IMR-90 (cell line): ENCODE measurements around the gene KHDRBS1. TPM values are rescaled to one million over a fixed set of nuclear protein-coding genes. Genes with fewer than 3 reads are reported as not detected.

ENCODE experiments used
- ATAC-seq: fragments of 200-7000 bp; cut with Tn5 transposase; 2 replicates; pipeline ENCODE4 v1.9.1; 2020; ENCODE audit warnings: low read depth, mild to moderate bottlenecking, moderate library complexity
- BruUV-seq: library from RNA; stranded (reverse); fragments of 400-500 nt; replicated peaks from 2 replicates; lab custom pipeline; 2021; lab: Mats Ljungman, UMichigan
- CTCF ChIA-PET: fragments of 300-600 bp; formaldehyde crosslinking; extraction: SDS; loops from one replicate; lab custom pipeline; 2021; ENCODE audit warnings: antibody characterized with exemption; lab: Yijun Ruan, JAX
- POLR2A ChIA-PET: fragments of 300-600 bp; sonication (Branson Sonifier 250); formaldehyde crosslinking; loops from one replicate; lab custom pipeline; 2022; ENCODE audit warnings: antibody characterized with exemption; ENCODE audit not compliant: unreplicated experiment; lab: Charles Lee
- DNase-seq: peaks from one replicate; pipeline ENCODE4 v3.0.0; 2013
- H2AFZ ChIP-seq: replicated peaks from 2 replicates; pipeline ENCODE3; 2013; ENCODE audit warnings: low read length, mild to moderate bottlenecking; ENCODE audit not compliant: poor library complexity
- H2AK5ac ChIP-seq: 2 replicates; pipeline ENCODE4 v1.6.1; 2013; ENCODE audit warnings: low read depth, low read length, inconsistent platforms
- H2AK9ac ChIP-seq: replicated peaks from 2 replicates; pipeline ENCODE3; 2013; ENCODE audit warnings: mild to moderate bottlenecking, low read depth, low read length, moderate library complexity; ENCODE audit not compliant: poor library complexity
- H2BK120ac ChIP-seq: 2 replicates; pipeline ENCODE4 v1.6.1; 2013; ENCODE audit warnings: low read depth, low read length, inconsistent platforms
- H2BK15ac ChIP-seq: 3 replicates; pipeline ENCODE4 v1.6.1; 2013; ENCODE audit warnings: low read depth, low read length, inconsistent platforms
- H2BK20ac ChIP-seq: 2 replicates; pipeline ENCODE4 v1.6.1; 2013; ENCODE audit warnings: low read depth, mild to moderate bottlenecking, inconsistent platforms, low read length, moderate library complexity
- H2BK5ac ChIP-seq: 2 replicates; pipeline ENCODE4 v1.6.1; 2013; ENCODE audit warnings: mild to moderate bottlenecking, low read depth, low read length, inconsistent platforms; ENCODE audit not compliant: poor library complexity, severe bottlenecking
- H3K14ac ChIP-seq: replicated peaks from 2 replicates; pipeline ENCODE4 v1.6.1; 2013; ENCODE audit warnings: low read depth, low read length, inconsistent platforms
- H3K18ac ChIP-seq: 2 replicates; pipeline ENCODE4 v1.6.1; 2013; ENCODE audit warnings: low read depth, low read length, control low read depth
- H3K23ac ChIP-seq: 2 replicates; pipeline ENCODE4 v1.6.1; 2013; ENCODE audit warnings: low read depth, low read length, inconsistent platforms
- H3K27ac ChIP-seq: 2 replicates; pipeline ENCODE4 v1.5.1; 2013; ENCODE audit warnings: mild to moderate bottlenecking, control low read depth, low read length; ENCODE audit not compliant: insufficient read depth
- H3K27me3 ChIP-seq: 2 replicates; pipeline ENCODE4 v1.6.1; 2013; ENCODE audit warnings: low read length; ENCODE audit not compliant: control insufficient read depth, insufficient read depth
- H3K36me3 ChIP-seq: 2 replicates; pipeline ENCODE4 v1.6.1; 2013; ENCODE audit warnings: low read length, mixed read lengths; ENCODE audit not compliant: control insufficient read depth, insufficient read depth
- H3K4ac ChIP-seq: 2 replicates; pipeline ENCODE4 v1.6.1; 2013; ENCODE audit warnings: low read depth, low read length, inconsistent platforms
- H3K4me1 ChIP-seq: 2 replicates; pipeline ENCODE4 v1.6.1; 2013; ENCODE audit warnings: low read length, mixed read lengths; ENCODE audit not compliant: control insufficient read depth, insufficient read depth
- H3K4me2 ChIP-seq: 2 replicates; pipeline ENCODE4 v1.6.1; 2013; ENCODE audit warnings: low read depth, mild to moderate bottlenecking, control low read depth, low read length, moderate library complexity
- H3K4me3 ChIP-seq: 2 replicates; pipeline ENCODE4 v1.5.1; 2013; ENCODE audit warnings: low read depth, mild to moderate bottlenecking, control low read depth, low read length, moderate library complexity; ENCODE audit not compliant: insufficient read depth
- H3K56ac ChIP-seq: 2 replicates; pipeline ENCODE4 v1.6.1; 2013; ENCODE audit warnings: low read length, inconsistent platforms; ENCODE audit not compliant: insufficient read depth; ENCODE audit errors: extremely low read depth
- H3K79me1 ChIP-seq, 2 experiments: 2 replicates each; pipeline ENCODE4 v1.6.1; 2013; ENCODE audit warnings: low read length in 2 of 2, inconsistent platforms in 1 of 2, low read depth in 1 of 2
- H3K9ac ChIP-seq: 2 replicates; pipeline ENCODE4 v1.6.1; 2013; ENCODE audit warnings: low read depth, low read length, control low read depth
- H3K9me1 ChIP-seq: 2 replicates; pipeline ENCODE4 v1.6.1; 2013; ENCODE audit warnings: low read length, inconsistent platforms; ENCODE audit not compliant: insufficient read depth
- H3K9me3 ChIP-seq: 2 replicates; pipeline ENCODE4 v1.6.1; 2013; ENCODE audit warnings: low read length; ENCODE audit not compliant: control insufficient read depth, insufficient read depth
- H4K20me1 ChIP-seq: 2 replicates; pipeline ENCODE4 v1.6.1; 2013; ENCODE audit warnings: low read length, inconsistent platforms; ENCODE audit not compliant: insufficient read depth
- H4K5ac ChIP-seq: 2 replicates; pipeline ENCODE4 v1.6.1; 2013; ENCODE audit warnings: mild to moderate bottlenecking, low read depth, low read length, control low read depth
- H4K8ac ChIP-seq, 2 experiments: 2 replicates each; pipeline ENCODE4 v1.6.1; 2013; ENCODE audit warnings: low read depth in 2 of 2, low read length in 2 of 2, control low read depth in 1 of 2, inconsistent platforms in 1 of 2
- H4K91ac ChIP-seq: 2 replicates; pipeline ENCODE4 v1.6.1; 2013; ENCODE audit warnings: low read depth, low read length, inconsistent platforms; ENCODE audit not compliant: insufficient read depth
- BHLHE40 ChIP-seq: fragments of 150-350 bp; IDR thresholded peaks from 2 replicates; pipeline ENCODE4 v1.6.1; 2016; ENCODE audit warnings: mild to moderate bottlenecking, low read depth, low read length
- CEBPB ChIP-seq: IDR thresholded peaks from 2 replicates; pipeline ENCODE4 v1.6.1; 2012; ENCODE audit warnings: low read depth, low read length, improper control_type of control experiment
- CHD1 ChIP-seq: IDR thresholded peaks from 2 replicates; pipeline ENCODE4 v1.6.1; 2012; ENCODE audit warnings: low read depth, low read length, improper control_type of control experiment
- MAFK ChIP-seq: IDR thresholded peaks from 2 replicates; pipeline ENCODE4 v1.6.1; 2012; ENCODE audit warnings: low read depth, low read length, improper control_type of control experiment
- MAZ ChIP-seq: IDR thresholded peaks from 2 replicates; pipeline ENCODE4 v1.6.1; 2012; ENCODE audit warnings: low read depth, mild to moderate bottlenecking, low read length, improper control_type of control experiment, moderate library complexity, borderline replicate concordance
- MXI1 ChIP-seq: IDR thresholded peaks from 2 replicates; pipeline ENCODE4 v1.6.1; 2012; ENCODE audit warnings: low read depth, mild to moderate bottlenecking, low read length, moderate library complexity, borderline replicate concordance
- NFE2L2 ChIP-seq: fragments of 150-350 bp; IDR thresholded peaks from 2 replicates; pipeline ENCODE4 v1.6.1; 2016; ENCODE audit warnings: low read depth, mild to moderate bottlenecking, low read length
- RAD21 ChIP-seq: IDR thresholded peaks from 2 replicates; pipeline ENCODE4 v1.6.1; 2012; ENCODE audit warnings: low read length, improper control_type of control experiment
- RCOR1 ChIP-seq: IDR thresholded peaks from 2 replicates; pipeline ENCODE4 v1.6.1; 2012; ENCODE audit warnings: mild to moderate bottlenecking, low read length, improper control_type of control experiment; ENCODE audit not compliant: insufficient replicate concordance
- RFX5 ChIP-seq: IDR thresholded peaks from 2 replicates; pipeline ENCODE4 v1.8.0; 2012; ENCODE audit warnings: low read depth, mild to moderate bottlenecking, low read length, moderate library complexity
- SMC3 ChIP-seq: fragments of 150-350 bp; IDR thresholded peaks from 2 replicates; pipeline ENCODE4 v1.6.1; 2016; ENCODE audit warnings: low read depth, mild to moderate bottlenecking, antibody characterized with exemption, low read length, moderate library complexity
- dilution Hi-C: fragments of 300-500 bp; cut with HindIII; formaldehyde crosslinking; loops from one replicate; pipeline ENCODE4 v1.14.3; 2018; ENCODE audit warnings: low sequenced_read_pairs; ENCODE audit not compliant: unreplicated experiment
- in situ Hi-C: fragments of 300-500 bp; cut with MboI; formaldehyde crosslinking; loops from 3 replicates; pipeline ENCODE4 v1.14.3; 2019; ENCODE audit warnings: low sequenced_read_pairs, inconsistent platforms, mixed read lengths
- intact Hi-C: fragments of 100-400 bp; cut with micrococcal nuclease; formaldehyde crosslinking; loops from 2 replicates; pipeline ENCODE4 v1.10.0; 2022
- polyA plus RNA-seq, 3 experiments: library from polyadenylated mRNA; depleted of rRNA; stranded (reverse); fragments of >200 nt; gene quantifications; 2 replicates each; pipeline ENCODE4 v1.2.3, GENCODE V29; 2012; ENCODE audit warnings: low replicate concordance in 1 of 3
- total RNA-seq: library from RNA; depleted of rRNA; stranded (reverse); fragments of >200 nt; gene quantifications from 2 replicates; pipeline ENCODE4 v1.2.3, GENCODE V29; 2012
- TF ChIP-seq, protein P1 (sequence below): fragments of 150-350 bp; IDR thresholded peaks from 2 replicates; pipeline ENCODE4 v1.6.1; 2016; ENCODE audit warnings: low read depth, mild to moderate bottlenecking, low read length, moderate library complexity, borderline replicate concordance
- TF ChIP-seq, protein P2 (sequence below): fragments of 150-350 bp; IDR thresholded peaks from 2 replicates; pipeline ENCODE4 v1.6.1; 2017; ENCODE audit warnings: mild to moderate bottlenecking, antibody characterized with exemption, low read length, low read depth

KHDRBS1 gene
- total and polyA plus RNA-seq, 2 of the 4 experiments (the other 2 are of a cell fraction), result 33.7 to 67.6 TPM

DNA sequence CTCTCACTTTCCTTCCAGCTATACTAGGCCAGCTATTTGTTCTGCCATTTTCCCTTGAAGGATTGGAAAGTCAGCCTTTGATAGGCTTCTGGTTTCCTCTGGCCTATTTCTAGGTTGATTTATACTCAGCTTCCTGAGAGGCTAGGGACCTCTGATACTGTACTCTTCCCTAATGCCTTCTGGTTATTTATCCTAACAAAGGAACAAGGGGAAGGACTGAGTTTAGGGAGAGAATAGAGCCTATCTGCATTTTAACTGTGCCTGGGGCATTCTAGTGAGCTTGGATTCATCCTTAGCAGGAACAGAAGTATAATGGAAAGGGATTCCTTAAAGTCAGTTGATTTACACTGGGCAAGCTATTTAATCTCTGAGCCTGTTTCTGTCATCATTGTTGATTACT, 47.2 kb downstream of the KHDRBS1 start:
- ChIA-PET POLR2A (interaction anchor here (0.5 kb wide), 1 partner anchor 150 kb away, joined by 5 read pairs; no protein-coding TSS in a partner anchor), CTCF (interaction anchor here (1.0 kb wide), 1 partner anchor 97 kb away, joined by 3 read pairs; no protein-coding TSS in a partner anchor)
- Histone ChIP-seq H3K14ac (peak overlapping the region; percentile 34; the same call in 1 of the 2 replicates), H3K4me1 (peaks cover 14% of the 10 kb centered on the region), H3K27ac (no peak overlapping the region), H2AK9ac (no peak overlapping the region), H2BK120ac (no peak overlapping the region), H3K56ac (no peak overlapping the region), H3K9ac (no peak overlapping the region), H3K23ac (no peak overlapping the region), H2AK5ac (no peak overlapping the region), H3K9me3 (no peaks in the 10 kb centered on the region), H4K8ac (no peak overlapping the region), H3K27me3 (no peaks in the 10 kb centered on the region), H3K9me1 (peaks cover 14% of the 10 kb centered on the region), H3K18ac (no peak overlapping the region), H3K36me3 (peaks cover 48% of the 10 kb centered on the region), H4K91ac (no peak overlapping the region), H2BK5ac (no peak overlapping the region), H3K79me1 (peaks cover 17 to 64% of the 10 kb centered on the region in 2 experiments), H2AFZ (no peak overlapping the region), H3K4me2 (no peak overlapping the region), H4K20me1 (peaks cover 32% of the 10 kb centered on the region), H4K5ac (no peak overlapping the region), H3K4me3 (no peak overlapping the region), H3K4ac (no peak overlapping the region), H2BK15ac (no peak overlapping the region), H2BK20ac (no peak overlapping the region)
- no TSS peak for BruUV-seq
- TF ChIP-seq NFE2L2, result no peak
- TF ChIP-seq RAD21, result no peak
- TF ChIP-seq, protein P1, sequence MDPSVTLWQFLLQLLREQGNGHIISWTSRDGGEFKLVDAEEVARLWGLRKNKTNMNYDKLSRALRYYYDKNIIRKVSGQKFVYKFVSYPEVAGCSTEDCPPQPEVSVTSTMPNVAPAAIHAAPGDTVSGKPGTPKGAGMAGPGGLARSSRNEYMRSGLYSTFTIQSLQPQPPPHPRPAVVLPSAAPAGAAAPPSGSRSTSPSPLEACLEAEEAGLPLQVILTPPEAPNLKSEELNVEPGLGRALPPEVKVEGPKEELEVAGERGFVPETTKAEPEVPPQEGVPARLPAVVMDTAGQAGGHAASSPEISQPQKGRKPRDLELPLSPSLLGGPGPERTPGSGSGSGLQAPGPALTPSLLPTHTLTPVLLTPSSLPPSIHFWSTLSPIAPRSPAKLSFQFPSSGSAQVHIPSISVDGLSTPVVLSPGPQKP, result no peak
- no peak for TF ChIP-seq RFX5
- TF ChIP-seq CEBPB, result no peak
- TF ChIP-seq, protein P2, sequence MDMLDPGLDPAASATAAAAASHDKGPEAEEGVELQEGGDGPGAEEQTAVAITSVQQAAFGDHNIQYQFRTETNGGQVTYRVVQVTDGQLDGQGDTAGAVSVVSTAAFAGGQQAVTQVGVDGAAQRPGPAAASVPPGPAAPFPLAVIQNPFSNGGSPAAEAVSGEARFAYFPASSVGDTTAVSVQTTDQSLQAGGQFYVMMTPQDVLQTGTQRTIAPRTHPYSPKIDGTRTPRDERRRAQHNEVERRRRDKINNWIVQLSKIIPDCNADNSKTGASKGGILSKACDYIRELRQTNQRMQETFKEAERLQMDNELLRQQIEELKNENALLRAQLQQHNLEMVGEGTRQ, result no peak
- no peak for TF ChIP-seq RCOR1
- no peak for TF ChIP-seq CHD1
- TF ChIP-seq MXI1, result no peak
- no peak for TF ChIP-seq SMC3
- TF ChIP-seq MAZ, result no peak
- no peak for TF ChIP-seq BHLHE40
- TF ChIP-seq MAFK, result no peak
- in situ Hi-C loops (no loop called here), intact Hi-C loops (loop anchor here (10.0 kb wide), 1 partner anchor 266 kb away; no protein-coding TSS in a partner anchor), dilution Hi-C loops (no loop called here)
- ATAC-seq, result no peak
- no peak for DNase-seq
